NCI-H69 (cell line): ENCODE data around the gene C1orf159.

Source experiments
- DNase-seq: peaks from one replicate; lab custom pipeline; 2025; lab: John Stamatoyannopoulos, UW

The C1orf159 gene

DNA sequence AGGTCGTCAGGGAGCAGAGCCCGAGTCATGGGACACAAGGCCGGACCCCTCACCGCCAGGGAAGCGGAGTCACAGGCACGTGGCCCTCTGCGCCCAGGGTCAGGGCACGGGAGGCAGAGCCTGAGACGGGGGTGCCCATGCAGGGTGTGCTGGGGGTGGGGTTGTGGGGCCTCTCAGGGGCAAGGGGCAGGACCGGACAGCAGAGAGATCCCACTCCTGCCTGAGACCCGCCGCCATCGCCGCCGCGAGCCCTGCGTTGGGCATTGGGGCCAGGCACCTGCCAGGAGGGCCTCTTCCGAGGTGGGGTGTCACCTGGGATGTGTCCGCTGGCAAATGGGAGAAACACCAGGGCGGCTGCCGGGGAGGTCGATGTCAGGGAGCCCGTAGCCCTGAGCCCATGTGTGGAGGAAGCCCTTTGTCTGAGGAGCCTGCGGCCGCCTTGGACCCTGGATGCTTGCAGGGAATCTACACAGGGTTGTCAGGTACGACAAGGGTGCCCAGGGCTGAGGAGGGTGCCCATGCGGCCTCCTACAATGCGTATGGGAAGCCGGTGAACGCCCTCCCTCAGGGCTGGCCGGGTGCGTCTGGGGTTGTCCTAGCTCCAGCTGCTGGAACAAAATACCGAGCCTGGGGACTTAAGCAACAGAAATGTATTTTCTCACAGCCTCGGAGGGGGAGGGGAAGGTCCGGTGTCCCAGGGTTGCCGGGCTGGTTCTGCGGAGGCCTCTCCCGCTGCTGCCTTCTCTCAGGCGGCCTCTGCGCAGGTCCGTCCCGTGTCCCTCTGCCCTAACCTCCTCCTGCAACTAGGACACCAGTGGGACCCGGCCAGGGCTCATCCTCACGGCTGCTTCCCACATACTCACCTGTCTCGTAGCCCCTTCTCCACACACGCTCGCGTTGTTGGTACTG is 16.4 kb upstream of the C1orf159 start:
- DNase-seq, result no peak

DNA sequence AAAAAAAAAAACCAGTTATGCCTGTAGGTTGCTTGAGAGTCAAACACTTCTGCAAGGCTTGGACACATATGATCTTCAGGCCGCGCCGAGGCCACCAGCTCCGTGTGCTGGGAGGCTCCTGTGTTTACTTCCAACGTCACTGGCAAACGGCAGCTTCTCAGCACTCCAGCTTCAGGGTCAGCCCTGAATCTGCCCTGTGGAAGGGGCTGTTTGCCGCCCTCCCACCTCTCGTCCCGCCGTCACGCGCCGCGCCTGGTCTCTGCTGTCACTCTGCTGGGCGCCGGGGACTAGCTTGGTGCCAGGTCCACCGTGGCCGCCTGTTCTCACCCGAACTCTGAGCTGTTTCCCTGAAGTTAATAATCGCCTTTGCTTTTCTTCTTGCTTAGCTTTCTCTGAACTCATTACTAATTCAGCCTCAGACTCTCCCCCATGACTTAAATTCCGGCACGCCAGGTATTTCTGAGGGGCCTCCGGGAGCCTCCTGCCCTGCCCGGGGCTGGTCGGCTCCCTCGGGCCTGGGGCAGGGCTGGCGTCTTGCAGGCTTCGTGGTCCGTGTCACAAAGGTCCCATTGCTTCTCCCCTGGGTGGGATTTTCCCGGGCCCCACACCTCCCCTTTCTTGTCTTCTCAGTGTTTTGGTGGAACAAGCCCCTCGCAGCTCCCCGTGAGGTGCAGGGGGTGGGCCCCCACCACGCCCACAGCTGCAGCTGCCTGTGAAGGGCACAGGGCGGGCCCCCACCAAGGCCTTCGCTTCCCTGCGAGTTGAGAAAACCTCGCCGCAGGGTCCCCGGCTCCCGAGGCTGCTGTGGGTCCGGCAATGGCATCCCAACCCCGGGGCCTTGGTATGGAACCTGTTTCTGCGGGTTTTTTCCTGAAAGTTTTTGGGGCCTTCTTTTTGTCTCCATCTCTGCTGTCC is 14.6 kb upstream of the C1orf159 start:
- no peak for DNase-seq

DNA sequence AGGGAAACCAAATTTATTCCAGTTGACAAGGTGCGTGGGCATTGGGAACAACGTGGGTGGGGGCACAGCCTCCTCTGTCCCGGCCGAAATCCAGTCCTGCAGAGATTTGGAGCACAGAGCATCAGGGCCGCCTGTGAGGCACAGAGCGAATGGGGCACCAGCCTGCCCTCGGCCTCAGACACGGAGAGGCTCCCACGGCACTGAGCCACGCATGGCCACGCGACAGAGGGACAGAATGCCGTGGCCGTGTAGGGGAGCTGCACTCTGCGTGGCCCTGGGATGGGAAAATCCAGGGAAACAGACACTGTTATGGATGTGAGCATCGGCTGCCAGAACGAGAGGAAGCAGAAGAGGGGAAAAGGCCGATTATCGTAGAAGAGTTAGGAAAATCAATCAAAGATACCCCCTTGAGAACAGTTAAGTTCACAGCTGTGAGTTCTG is 13.5 kb upstream of the C1orf159 start:
- DNase-seq, result no peak

DNA sequence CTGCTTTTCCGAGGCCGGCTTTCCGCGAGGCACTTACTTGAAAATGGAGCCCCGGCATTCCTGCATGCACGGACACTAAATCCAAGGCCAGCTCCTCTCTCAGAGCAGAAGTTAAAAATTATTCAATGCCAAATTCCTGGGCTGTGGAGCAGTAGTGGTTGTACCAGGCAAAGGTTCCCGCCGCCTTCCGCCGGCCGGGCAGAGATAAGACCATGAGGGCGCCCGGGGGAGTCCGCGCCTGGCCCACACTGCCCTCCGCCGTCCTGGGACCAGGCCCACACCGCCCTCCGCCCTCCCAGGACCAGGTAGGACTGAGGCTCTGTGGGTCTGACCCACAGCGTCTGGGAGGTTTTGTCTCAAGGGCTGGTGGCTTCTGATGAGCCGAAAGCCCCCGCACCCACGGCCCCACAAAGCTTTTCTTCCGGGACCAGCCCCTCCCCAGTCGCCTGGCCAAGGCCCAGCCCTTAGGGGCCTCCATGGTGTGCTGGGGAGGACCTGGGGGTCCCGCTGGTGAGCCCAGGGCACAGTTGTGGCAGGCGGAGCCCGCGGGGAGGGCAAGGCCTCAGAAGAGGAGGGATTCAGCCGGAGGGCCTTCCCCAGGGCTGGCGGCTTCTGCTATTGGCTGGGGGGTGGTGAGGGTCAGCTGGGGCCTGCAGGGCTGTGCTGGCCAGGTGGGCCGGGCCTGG is 12.7 kb upstream of the C1orf159 start:
- DNase-seq, result no peak

DNA sequence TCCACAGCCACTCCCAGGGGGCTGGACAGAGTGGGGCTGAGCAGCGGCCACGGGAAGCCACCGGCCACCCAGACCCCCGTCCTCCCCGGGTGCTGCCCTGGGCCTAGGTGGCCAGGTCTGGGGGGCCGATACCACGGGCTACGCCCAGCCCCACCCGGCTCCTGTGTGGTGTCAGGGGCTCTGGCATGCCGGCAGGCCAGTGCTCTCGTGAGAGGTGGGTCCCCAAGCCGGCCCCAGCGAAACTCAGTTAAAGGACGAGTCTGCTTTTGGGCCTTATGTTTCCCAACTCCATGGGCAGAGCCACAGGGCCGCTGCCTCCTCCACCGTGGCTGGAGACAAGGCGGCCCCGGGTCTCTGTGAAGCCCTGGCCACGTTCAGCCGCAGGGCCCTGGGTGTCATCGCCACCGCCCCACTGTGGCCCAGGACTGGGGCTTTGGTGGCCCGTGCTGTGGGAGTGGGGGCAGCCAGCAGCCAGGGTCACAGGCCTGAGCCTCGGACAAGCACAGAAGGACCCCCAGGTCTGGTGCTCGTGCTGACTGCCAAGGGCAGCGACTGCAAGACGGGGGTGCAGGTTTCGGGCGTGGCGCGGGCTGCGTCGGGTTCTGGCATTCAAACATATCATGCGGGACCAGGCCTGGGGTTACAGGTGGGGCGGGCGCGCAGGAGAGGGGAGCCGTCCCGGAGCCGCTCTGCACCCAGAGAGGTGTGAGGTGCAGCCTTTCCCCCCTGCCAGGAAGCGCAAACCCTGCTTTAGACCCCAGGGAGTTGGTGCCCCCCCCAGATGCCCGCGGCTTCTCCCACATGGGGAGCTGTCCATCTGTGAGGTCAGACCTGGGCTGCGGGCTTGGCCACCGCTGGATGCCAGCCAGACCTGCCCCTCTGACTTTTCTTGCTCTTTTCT is 11.9 kb upstream of the C1orf159 start:
- no peak for DNase-seq

DNA sequence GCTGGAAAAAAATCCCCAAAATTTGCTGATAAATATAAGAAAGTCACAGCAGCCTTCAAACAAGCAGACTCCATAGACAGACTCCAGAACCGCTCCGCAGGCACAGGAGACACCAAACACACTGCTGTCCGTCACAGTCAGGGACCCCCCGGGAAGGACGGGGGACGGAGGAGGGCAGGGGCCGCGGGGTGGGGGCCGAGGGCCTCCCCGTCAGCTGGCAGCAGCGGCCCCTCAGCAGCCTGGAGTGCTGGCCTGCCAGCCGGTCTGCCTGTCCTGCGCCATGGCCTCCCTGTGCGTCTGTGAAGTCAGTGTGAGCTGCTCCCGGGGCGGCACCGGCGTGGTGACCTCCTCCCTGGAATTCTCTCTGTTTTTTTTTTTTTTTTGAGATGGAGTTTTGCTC is 10.1 kb upstream of the C1orf159 start:
- no peak for DNase-seq

DNA sequence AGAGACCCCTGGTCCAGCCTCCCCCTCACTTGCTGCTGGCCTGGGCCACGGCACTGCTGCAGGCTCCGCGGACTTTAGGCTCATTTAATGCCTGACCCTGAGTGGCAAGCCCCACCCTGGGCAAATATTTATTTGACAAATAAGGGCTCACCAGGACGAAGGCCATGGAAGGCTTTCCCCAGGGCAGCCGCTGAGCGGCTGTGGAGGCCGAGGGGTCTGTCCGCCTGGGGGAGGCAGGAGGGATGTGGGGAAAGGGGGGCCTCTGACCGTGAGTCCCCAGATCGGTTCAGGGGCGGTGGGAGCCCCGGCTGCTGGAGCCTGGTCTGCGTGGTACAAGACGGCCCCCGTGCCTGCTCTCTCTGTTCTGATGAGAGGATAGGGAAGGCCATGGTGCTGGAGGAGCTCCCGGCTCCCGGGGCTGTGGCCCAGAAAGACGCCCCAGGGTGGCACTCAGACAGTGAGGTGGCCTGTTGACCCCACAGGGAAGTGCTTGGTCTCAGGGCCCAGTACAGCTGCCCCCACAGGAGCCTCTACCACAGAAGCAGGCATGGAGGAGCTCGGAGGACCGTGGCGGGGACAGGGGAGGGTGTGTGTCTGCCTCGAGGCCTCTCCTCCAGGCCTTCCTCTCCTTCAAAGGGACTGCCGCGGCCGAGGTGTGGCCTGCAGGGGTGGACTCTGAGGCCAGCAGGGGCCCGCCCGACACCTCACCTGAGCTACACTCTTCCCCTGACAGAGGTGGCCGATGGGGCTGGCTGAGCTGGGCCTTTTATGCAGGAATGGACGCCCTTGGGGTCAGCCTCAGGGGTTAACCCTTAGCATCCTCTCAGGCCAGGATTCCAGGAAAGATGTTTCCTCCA is 9.1 kb upstream of the C1orf159 start:
- peak; percentile 11 for DNase-seq

DNA sequence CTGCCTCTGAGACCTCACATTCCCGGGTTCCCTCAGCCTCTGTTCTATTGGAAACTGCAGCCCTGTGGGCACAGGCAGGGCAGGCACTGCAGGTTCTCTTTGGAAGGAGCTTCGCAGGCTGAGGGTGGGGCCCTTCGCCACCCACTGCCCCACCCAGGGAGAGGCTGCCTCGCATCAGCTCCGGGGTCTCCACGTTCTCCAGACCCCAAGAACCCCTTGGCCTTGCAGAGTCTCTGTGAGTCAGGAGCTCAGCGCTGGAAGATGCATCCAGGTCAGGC is 8.6 kb upstream of the C1orf159 start:
- DNase-seq, result no peak

DNA sequence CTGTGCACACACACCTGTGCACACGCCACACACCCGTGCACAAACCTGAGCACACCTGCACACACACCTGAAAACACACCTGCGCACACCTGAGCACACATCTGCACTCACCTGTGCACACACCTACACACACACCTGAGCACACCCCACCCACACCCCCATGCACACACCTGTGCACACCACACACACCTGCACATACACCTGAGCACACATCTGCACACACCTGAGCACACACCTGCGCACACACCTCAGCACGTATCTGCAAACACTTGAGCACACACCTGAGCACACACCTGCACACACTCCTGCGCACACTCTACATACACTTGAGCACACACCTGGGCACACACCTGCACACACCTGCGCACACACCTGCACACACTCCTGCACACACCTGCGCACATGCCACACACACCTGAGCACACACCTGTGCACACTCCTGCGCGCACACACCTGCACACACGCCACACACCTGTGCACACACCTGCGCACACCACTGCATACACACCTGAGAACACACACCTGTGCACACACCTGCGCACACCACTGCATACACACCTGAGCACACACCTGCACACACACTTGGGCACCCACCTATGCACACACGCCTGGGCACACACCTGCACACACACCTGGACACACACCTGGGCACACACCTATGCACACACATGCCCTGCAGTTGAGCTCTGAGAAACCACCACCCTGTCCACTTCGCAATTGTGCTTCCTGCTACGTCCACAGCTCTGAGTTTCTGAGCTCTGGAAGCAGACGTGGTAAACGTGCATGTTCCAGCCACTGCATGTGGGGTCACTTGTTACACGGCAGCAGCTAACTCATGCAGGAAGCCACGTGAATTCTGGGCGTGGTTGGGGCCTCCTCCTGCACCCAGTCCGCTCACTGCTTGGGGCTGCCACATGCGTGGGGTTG is 8.0 kb upstream of the C1orf159 start:
- DNase-seq, result no peak

DNA sequence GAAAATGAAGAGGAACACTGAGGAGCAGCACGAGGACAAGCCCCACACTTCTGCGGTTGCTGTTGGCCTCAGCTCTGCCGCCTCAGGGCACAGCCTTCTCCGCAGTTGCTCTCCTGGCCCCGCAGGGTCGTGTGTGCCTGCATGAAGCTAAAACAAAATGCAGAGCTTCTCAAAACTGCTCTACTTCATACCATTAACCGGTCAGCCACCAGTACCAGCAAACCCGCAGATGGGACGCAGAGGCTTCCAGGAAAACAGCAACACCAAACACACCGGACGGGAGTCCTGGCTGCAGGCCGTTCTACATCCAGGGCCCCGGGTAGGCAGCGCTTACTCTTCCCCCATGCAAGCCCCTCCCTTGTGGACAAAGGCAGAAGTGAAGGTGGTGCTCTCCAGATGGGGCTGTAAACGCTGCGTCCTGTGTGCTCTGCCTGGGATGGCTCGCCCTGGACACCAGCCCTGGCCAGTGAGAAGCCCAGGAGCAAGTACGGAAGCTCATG is 7.1 kb upstream of the C1orf159 start:
- peak; percentile 10 for DNase-seq

DNA sequence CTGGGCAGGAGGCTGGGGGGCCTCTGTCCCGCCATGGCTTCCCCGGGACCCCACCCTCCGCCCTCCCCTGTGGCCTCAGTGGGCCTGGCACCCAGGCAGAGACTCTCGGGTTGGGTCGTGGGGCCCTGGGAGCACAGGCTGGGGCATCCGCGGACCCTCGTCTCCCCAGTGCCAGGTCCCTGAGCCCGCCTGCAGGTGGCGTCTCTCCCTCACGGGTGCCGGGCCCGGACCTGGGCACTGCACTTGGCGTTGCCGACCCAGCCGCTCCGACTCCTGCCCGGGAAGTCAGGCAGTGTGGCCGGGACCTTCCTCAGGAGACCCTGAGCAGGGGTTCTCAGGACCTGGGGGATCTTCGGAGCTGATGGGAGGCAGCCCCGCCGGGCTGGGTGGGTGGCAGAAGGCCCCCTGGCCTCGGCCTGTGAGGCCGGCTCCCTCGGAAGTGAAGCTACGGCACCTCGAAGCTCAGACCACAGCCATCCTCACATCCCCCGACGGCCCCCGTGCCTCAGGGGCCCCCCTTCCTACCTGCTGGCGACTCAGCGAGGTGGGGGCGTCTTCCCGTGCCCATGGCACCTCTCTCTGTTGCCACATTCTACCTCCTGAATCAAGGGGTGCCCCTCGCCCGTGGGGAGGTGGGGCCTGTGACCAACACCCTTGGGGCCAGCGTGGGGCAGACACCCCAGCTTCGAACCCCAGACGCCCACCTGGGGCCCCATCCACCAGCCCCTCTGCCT is 6.4 kb upstream of the C1orf159 start:
- peak; percentile 77 for DNase-seq

DNA sequence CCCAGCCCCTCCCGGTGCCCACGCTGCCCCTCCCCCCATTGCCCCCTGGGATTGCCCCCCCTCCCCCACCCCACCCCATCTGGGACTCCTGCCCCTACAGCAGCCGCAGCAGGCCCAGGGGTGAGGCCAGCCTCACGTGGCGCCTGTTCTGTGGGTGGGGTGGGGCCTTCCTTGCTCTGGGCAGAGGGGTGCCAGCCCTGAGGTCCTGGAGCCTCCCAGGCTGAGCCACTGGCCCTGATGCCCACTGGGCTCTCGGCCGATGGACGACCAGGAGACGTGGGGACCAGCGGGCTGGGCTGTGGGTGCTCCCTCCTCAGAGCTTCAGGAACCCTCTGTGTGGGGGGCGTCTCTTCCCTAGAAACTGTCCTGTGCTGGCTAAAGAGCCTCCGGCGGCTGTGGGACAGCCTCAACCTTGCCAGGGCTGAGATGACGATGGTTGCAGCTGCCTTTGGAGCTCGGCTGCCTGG is 5.8 kb upstream of the C1orf159 start:
- peak; percentile 57 for DNase-seq

DNA sequence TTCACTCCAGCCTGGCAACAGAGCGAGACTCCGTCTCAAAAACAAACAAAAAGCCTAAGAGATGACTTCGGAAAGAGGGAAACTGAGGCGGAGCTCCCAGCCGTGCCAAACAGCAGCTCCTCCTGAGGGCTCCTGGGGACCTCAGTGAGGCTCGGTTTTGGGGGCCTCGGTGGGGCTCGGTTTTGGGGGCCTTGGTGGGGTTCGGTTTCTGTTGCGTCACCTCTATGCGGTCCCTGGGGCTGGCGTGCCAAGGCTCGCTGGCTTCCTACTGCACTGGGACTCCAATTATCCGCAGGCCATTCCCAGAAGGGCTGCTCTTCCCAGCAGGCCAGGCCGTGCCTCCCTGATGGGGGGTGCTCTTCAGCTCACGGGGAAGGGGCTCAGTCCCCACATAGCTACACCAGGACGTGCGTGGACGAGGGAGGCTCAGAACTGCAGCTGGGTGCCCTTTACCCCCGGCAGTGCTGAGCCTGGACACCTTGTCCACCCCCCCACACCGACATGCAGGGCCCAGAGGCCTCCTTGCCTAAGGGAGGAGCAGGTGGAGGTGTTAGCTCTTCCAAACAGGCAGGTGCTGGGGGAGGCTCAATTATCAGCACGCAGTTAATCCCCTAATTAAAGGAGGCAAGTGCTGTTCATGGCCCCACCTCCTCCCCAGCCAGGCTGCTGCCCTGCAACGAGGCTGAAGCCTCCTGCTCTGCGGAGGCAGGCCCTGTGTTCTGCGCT is 5.1 kb upstream of the C1orf159 start:
- DNase-seq, result peak; percentile 90

DNA sequence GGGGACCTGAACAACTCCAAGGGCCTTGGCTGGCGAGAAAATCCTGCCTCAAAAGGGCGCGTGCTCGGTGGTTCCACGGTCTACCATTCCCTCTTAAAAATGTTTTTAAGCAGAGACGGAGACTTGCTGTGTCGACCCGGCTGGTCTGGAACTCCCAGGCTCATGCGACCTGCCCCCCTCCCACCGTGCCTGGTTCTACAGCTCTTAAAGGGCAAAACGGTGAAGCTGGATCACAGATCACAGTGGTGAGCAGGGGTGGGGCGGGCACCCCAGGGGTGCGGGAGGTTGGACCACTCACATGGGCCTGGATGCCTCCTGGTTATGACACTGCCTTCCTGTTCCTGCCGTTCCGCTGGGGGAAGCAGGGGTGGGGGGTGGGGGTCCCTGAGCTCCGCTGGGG is 4.2 kb upstream of the C1orf159 start:
- DNase-seq, result no peak

DNA sequence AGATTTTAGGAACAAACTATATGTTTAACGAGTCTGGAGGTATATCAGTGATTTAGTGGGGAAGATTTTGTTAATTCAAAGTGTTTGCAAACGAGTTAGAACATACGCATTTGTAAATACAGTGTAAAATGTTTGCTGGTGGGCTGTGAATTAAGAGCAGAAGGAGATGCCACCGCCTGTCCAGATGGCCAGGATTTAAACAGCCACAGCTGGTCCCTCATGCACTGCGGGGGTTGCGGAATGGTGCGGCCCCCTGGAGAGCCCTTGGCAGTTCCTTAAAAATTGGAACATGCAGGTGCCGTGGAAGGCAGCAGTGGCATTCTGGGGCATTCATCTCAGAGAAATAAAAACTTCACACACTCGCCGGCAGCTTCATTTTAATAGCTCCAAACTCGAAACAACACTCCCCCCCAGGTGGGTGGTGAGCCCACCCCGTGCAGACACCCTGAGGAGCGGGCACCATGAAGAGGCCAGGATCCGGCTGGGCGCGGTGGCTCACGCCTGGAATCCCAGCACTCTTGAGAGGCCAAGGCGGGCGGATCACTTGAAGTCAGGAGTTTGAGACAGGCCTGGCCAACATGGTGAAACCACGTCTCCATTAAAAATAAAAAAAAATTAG is 3.5 kb upstream of the C1orf159 start:
- DNase-seq, result peak; percentile 70

DNA sequence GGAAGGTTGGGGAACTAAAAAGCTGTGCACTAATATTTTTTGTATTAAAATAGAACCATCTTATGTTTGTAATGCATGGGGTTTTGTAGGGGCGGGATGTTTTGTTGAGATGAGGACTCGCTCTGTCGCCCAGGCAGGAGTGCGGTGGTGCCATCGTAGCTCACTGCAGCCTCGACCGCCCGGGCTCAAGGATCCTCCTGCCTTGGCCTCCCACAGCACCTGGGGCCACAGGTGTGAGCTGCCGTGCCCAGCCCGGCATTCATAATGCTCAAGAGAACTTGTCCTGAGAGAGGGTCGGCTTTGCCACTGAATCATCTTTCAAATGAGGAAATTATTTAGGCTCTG is 3.0 kb upstream of the C1orf159 start:
- peak; percentile 11 for DNase-seq
